Measurements from ENCODE around the gene TLN1.

TLN1 gene

GRCh38 chr9:35748242-35748857 is 16.4 kb upstream of the TLN1 start:
- Histone ChIP-seq H3K79me2 (ENCODE audit: control insufficient read depth, low read length) (peaks cover 43% of the 10 kb centered on the region), H3K9me3 (ENCODE audit: control insufficient read depth, insufficient read depth, low read length) (no peaks in the 10 kb centered on the region), H3K4me2 (ENCODE audit: low read length) (peak overlapping the region; percentile 90), H3K36me3 (ENCODE audit: control insufficient read depth, low read length) (peaks cover 43% of the 10 kb centered on the region), H3K4me3 (ENCODE audit: low read length) (peak overlapping the region; percentile 90), H3F3A (ENCODE audit: control insufficient read depth, insufficient read depth) (peaks cover 5% of the 10 kb centered on the region; the same call in 1 of the 2 replicates), H3K4me1 (ENCODE audit: control insufficient read depth, low read length) (peaks cover 42% of the 10 kb centered on the region), H3K27me3 (ENCODE audit: control insufficient read depth, low read length) (no peaks in the 10 kb centered on the region), H4K20me1 (ENCODE audit: control insufficient read depth, insufficient read depth, low read depth, low read length) (no peaks in the 10 kb centered on the region), H3K9me2 (replicated peaks; ENCODE audit: control insufficient read depth, low read length) (no peaks in the 10 kb centered on the region), H3K27ac (ENCODE audit: low read depth, low read length) (peak overlapping the region; percentile 46; the same call in 1 of the 2 replicates)
- no peak for TF ChIP-seq CTCF (IDR thresholded peaks at IDR 0.05; ENCODE audit: low read depth, low read length, poor library complexity, severe bottlenecking)
- no peak for TF ChIP-seq EZH2phosphoT487 (IDR thresholded peaks at IDR 0.05; ENCODE audit: borderline replicate concordance, low read length)

DNA sequence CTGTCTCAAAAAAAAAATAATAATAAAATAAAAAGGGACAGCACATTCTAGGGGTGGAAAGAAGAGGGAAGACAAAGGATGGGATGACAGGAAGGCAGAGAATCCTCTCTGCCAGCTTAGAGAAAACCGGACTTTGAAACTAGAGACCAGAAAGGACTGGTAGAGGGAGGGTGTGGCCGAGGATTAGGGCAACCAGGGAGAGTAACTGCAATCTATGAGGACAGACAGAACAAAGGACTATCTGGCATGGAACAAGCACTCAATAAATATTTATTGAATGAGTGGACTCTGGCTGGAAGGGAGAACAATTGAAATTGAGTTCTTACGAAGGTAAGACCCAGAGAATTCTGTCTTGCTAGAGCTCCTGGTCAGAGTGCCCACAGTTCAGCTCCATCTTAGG is 14.6 kb upstream of the TLN1 start:
- Histone ChIP-seq H3K4me1 (ENCODE audit: control insufficient read depth, low read length) (peaks cover 42% of the 10 kb centered on the region), H3K9me2 (replicated peaks; ENCODE audit: control insufficient read depth, low read length) (no peaks in the 10 kb centered on the region), H3K9me3 (ENCODE audit: control insufficient read depth, insufficient read depth, low read length) (no peaks in the 10 kb centered on the region), H3K36me3 (ENCODE audit: control insufficient read depth, low read length) (peaks cover 44% of the 10 kb centered on the region), H3K27me3 (ENCODE audit: control insufficient read depth, low read length) (no peaks in the 10 kb centered on the region), H3F3A (ENCODE audit: control insufficient read depth, insufficient read depth) (peaks cover 5% of the 10 kb centered on the region; the same call in 1 of the 2 replicates), H4K20me1 (ENCODE audit: control insufficient read depth, insufficient read depth, low read depth, low read length) (no peaks in the 10 kb centered on the region), H3K4me2 (ENCODE audit: low read length) (peak overlapping the region; percentile 90), H3K79me2 (ENCODE audit: control insufficient read depth, low read length) (peaks cover 43% of the 10 kb centered on the region), H3K4me3 (ENCODE audit: low read length) (peak overlapping the region; percentile 90), H3K27ac (ENCODE audit: low read depth, low read length) (no peak overlapping the region)
- TF ChIP-seq EZH2phosphoT487 (IDR thresholded peaks at IDR 0.05; ENCODE audit: borderline replicate concordance, low read length), result no peak

DNA sequence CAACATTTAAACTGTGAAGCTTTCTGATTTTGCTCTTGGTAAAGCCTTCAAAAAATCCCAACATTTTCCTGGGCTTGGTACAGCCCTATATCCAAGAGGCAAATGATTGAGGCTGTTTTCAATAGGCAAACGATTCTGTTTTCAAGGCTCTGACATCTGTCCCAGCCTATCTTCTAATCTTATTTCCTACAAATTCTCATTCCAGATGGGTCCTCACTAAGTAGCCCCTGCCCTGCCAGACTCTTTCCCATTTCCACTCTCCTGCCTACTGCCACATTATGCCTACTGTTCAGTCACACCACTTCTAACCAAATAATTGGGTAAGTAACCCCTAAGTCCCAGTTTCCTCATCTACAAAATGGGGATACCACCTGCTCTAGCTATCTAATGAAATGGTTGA is 13.6 kb upstream of the TLN1 start:
- Histone ChIP-seq H3K36me3 (ENCODE audit: control insufficient read depth, low read length) (peaks cover 41% of the 10 kb centered on the region), H3F3A (ENCODE audit: control insufficient read depth, insufficient read depth) (peaks cover 5% of the 10 kb centered on the region; the same call in 1 of the 2 replicates), H4K20me1 (ENCODE audit: control insufficient read depth, insufficient read depth, low read depth, low read length) (no peaks in the 10 kb centered on the region), H3K79me2 (ENCODE audit: control insufficient read depth, low read length) (peaks cover 43% of the 10 kb centered on the region), H3K27ac (ENCODE audit: low read depth, low read length) (no peak overlapping the region), H3K4me3 (ENCODE audit: low read length) (peak overlapping the region; percentile 34), H3K9me2 (replicated peaks; ENCODE audit: control insufficient read depth, low read length) (no peaks in the 10 kb centered on the region), H3K4me2 (ENCODE audit: low read length) (peak overlapping the region; percentile 90), H3K4me1 (ENCODE audit: control insufficient read depth, low read length) (peaks cover 39% of the 10 kb centered on the region), H3K9me3 (ENCODE audit: control insufficient read depth, insufficient read depth, low read length) (no peaks in the 10 kb centered on the region), H3K27me3 (ENCODE audit: control insufficient read depth, low read length) (no peaks in the 10 kb centered on the region)
- no peak for TF ChIP-seq EZH2phosphoT487 (IDR thresholded peaks at IDR 0.05; ENCODE audit: borderline replicate concordance, low read length)
- TF ChIP-seq CTCF (IDR thresholded peaks at IDR 0.05; ENCODE audit: low read depth, low read length, poor library complexity, severe bottlenecking), result no peak

GRCh38 chr9:35743880-35744518 is 12.0 kb upstream of the TLN1 start:
- Histone ChIP-seq H4K20me1 (ENCODE audit: control insufficient read depth, insufficient read depth, low read depth, low read length) (no peaks in the 10 kb centered on the region), H3K79me2 (ENCODE audit: control insufficient read depth, low read length) (peaks cover 32% of the 10 kb centered on the region), H3K4me2 (ENCODE audit: low read length) (no peak overlapping the region), H3K27me3 (ENCODE audit: control insufficient read depth, low read length) (no peaks in the 10 kb centered on the region), H3K27ac (ENCODE audit: low read depth, low read length) (no peak overlapping the region), H3K9me2 (replicated peaks; ENCODE audit: control insufficient read depth, low read length) (no peaks in the 10 kb centered on the region), H3K36me3 (ENCODE audit: control insufficient read depth, low read length) (peaks cover 54% of the 10 kb centered on the region), H3K4me3 (ENCODE audit: low read length) (no peak overlapping the region), H3F3A (ENCODE audit: control insufficient read depth, insufficient read depth) (no peaks in the 10 kb centered on the region; the same call in 1 of the 2 replicates), H3K9me3 (ENCODE audit: control insufficient read depth, insufficient read depth, low read length) (no peaks in the 10 kb centered on the region), H3K4me1 (ENCODE audit: control insufficient read depth, low read length) (peaks cover 27% of the 10 kb centered on the region)
- TF ChIP-seq EZH2phosphoT487 (IDR thresholded peaks at IDR 0.05; ENCODE audit: borderline replicate concordance, low read length), result no peak
- no peak for TF ChIP-seq CTCF (IDR thresholded peaks at IDR 0.05; ENCODE audit: low read depth, low read length, poor library complexity, severe bottlenecking)

Measured in DOHH2 (cell line).